DMS153 treated with DMSO at 0.1 percent for 48 hours (cell line): Measurements from ENCODE around the gene CAST.
A peak's percentile ranks its signal among the peaks of the same experiment; 100 is the strongest.

Experiments
- DNase-seq: peaks from one replicate; lab custom pipeline; 2025; ENCODE audit not compliant: unreplicated experiment; lab: John Stamatoyannopoulos, UW

CAST gene

GRCh38 chr5:96706433-96707111, 44.4 kb downstream of the CAST start:
- DNase-seq: no peak

GRCh38 chr5:96708600-96708999, 46.4 kb downstream of the CAST start:
- DNase-seq: no peak

GRCh38 chr5:96709152-96709821, 47.1 kb downstream of the CAST start:
- no peak for DNase-seq

DNA sequence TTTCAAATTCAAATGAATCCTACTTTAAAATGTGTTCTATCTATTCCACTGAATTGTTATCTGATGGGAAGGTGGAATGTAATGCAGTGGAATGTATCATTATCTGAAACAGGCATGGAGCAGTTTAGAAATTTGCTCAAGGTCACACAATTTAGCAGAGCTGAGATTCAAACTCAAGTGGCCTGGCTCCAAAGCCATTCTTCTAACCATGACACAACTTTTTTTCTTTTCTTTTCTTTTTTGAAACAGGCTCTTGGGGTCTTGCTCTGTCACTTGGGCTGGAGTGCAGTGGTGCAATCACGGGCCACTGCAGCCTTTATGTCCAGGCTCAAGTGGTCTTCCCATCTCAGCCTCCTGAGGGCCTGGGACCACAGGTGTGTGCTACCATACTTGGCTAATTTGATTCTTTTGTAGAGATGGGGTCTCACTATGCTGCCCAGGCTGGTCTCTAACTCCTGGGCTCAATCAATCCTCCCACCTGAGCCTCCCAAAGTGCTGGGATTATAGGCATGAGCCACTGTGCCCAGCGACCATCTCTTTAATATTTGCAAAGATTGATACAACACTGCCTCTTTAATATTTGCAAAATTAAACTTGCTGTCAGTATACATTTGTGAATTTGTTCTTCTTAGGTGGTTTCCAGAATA, 50.0 kb downstream of the CAST start:
- DNase-seq: no peak

GRCh38 chr5:96714450-96714849, 52.3 kb downstream of the CAST start:
- DNase-seq: no peak

- no peak for DNase-seq
These were observed 52.8 kb downstream of the CAST start for GRCh38 chr5:96714951-96715451.

DNA sequence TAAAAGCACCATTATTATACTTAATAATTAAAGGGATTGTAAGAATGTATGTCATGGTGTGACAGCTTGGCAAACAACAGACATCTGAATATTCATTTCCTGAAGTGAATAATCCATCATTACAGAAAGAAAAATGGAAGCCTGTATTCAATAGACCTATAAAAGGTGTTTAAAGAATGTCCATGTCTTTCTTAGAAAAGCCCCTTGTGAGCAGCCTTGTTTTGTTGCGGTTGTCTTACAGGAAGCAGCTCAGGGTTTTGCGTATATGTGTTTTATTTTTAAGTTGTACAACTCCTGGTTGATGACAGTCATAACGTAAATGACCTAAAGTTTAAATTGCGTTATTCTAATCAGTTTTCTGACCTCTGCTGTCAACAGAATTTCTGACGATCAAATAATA, 53.8 kb downstream of the CAST start:
- DNase-seq: no peak

- no peak for DNase-seq
These were observed 54.5 kb downstream of the CAST start for GRCh38 chr5:96716716-96717115.

- no peak for DNase-seq
These were observed 55.7 kb downstream of the CAST start for GRCh38 chr5:96717874-96718273.

GRCh38 chr5:96718635-96719077, 56.5 kb downstream of the CAST start:
- no peak for DNase-seq

- no peak for DNase-seq
These were observed 58.2 kb downstream of the CAST start for GRCh38 chr5:96720408-96720807.

DNA sequence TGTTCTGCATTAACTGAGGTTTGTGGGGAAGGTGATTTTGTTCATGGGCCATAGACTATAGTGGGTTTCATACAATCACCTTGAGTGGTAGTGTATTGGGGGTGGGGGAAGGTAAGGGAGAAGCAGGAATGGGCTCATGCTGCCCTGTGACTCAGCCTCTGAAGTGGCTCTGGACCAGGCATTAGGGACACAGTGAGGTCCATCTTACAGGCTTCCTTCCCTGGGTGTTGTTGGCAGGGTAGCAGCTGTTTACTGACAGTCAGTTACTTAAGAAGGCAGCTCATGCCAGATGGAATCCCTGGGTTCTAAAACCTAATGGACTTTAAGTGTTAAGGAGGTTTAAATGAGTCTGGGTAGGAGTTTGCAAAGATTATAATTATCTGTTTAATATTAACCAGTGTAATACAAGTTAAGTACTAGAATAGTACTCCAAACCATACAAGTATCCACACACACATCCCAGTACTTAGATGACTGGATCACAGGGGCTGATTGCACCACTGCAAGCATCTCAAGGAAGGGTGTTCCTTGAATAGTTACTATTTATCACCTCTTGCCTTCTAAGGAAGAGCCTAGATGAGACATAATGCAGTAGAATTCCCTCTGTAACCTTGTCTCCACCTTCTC, 59.3 kb downstream of the CAST start:
- no peak for DNase-seq

DNA sequence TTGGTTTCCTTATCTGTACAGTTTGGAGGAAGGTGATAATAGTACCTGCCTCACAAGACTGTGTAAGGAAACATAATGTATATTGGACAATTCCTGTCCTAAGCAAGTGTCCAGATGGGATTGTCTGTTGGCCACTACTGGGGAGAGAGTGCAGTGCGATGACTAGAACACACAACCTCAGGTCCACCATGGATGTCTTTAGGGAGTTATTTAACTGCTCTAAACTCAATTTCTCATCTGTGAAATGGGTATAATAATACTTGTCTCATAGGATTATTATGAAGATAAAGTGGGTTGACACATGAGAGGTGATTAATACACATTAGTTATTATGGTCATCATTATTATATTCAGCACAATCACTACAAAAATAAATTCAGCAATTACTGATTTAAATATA, 63.1 kb downstream of the CAST start:
- DNase-seq: no peak

DNA sequence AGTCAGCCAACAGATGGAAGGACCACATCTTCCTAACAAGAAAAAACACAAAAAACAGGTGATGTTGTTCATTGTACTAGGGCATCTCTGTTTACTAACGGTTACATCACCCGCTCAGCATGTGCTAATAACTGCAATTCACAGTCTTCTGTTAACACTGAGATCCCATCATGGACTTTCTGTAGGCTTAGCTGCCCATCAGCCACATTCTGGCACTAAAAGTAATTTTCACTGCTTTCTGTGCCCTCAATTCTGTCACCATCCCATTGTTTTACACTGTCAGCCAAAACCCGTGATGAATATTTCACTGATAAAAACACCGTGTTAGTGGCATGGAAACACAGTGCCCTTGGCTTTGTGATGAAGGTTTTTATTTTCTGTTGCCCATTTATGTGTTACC, 64.6 kb downstream of the CAST start:
- no peak for DNase-seq

DNA sequence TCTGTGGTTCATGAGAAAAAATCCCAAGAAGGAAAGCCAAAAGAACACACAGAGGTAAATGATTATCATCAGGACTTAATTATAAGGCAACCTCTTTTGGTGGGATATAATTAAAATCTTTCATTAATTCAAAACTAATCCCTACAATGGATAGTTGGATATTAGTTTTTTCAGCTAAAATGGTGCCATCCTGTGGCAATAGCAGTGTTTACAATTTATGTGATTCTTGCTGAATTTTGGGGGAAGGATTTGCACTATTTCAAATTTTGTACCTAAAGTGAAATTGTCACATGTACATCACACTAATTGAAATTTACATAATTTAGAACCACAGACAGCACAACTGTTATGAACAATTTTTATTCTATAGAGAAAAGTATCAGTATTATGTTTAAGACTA, 67.0 kb downstream of the CAST start:
- DNase-seq: no peak

GRCh38 chr5:96730586-96730985, 68.4 kb downstream of the CAST start:
- peak; percentile 45 for DNase-seq

DNA sequence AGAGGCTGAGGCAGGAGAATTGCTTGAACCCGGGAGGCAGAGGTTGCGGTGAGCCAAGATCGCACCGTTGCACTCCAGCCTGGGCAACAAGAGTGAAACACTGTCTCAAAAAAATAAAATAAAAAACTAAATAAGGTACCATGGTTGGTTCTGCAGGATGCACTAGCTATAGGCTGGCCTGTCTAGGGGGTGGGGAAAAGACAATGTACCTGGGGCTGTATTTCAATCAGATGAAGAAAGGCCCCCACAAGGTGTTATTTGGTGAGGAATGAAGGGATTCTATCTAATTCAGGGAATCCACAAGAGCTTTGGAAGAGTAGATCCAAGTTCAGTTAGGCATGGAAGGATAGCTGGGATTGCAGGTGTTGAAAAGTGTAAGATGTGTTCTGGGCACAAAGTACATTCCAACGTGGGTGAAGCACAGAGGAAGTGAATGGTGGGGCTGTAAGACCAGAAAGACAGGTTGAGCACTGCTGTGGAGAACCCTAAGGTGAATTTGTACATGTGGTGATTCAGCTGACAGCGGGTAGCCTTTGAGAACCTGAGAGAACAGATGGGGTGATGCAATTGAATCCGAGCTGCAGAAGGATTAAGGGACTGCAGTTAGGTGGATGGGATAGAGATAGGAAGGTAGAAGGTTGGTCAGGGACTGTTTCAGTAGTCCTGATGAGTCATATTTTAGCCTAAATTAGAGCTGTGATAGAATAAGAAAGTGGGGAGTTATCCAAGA, 71.8 kb downstream of the CAST start:
- DNase-seq: no peak

DNA sequence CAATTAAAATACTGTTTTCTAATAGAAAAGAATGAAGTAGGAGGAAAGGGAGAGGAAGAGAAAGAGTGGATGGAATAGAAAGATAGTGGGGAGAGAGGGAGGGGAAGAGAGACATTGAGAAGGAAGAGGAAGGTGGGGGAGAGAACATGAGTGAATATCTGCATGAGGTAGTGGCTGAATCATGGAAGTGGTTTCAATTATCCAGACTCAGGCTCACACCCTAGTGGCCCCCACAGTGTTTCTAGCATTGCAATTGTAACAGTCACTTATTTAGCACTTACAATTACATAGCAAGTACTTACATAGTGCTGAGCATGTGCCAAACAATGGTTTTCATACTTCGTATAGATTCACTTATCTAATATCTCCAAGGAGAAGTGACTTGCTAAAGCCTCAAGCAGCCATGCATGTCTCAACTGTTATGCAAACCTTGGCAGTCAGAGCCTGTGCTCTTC, 72.7 kb downstream of the CAST start:
- DNase-seq: no peak

DNA sequence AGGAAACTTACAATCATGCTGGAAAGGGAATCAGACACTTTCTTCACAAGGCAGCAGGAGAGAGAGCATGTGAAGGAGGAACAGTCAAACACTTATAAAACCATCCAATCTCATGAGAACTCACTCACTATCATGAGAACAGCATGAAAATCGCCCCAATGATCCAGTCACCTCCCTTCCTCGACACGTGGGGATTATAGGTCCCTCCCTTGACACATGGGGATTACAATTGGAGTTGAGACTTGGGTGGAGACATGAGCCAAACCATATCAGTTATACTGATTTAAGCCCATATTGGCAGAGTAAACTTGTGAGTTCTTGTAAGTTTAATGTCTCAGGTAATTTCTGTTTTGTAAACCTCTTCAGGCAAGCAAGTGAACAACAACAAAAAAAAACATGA, 74.8 kb downstream of the CAST start:
- no peak for DNase-seq

DNA sequence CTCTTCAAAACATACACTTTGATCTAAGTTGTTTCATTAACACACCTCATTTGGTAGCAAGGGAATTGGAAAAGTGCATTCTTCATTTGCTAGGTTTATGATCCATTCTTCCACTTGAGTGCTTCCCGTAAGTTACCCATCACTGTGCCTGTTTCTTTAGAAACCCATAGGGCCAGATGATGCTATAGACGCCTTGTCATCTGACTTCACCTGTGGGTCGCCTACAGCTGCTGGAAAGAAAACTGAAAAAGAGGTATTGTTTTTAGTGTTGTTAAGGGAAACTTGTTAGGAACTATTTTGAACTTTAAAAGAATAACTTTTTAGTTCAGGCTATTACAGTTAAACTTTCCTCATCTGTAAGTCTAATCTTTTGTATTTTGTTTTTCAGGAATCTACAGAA, 78.9 kb downstream of the CAST start:
- DNase-seq: no peak

- DNase-seq: no peak
These were observed 79.7 kb downstream of the CAST start for GRCh38 chr5:96741891-96742309.
